ENCODE results near the gene PAX8. TPM values are rescaled to one million over a fixed set of nuclear protein-coding genes. Genes with fewer than 3 reads are reported as not detected.
A peak's percentile ranks its signal among the peaks of the same experiment; 100 is the strongest.

Gene PAX8
- total and polyA plus RNA-seq, 3 experiments from 2014 or later, result 0.97 to 2.3 (median 2.3) TPM

DNA sequence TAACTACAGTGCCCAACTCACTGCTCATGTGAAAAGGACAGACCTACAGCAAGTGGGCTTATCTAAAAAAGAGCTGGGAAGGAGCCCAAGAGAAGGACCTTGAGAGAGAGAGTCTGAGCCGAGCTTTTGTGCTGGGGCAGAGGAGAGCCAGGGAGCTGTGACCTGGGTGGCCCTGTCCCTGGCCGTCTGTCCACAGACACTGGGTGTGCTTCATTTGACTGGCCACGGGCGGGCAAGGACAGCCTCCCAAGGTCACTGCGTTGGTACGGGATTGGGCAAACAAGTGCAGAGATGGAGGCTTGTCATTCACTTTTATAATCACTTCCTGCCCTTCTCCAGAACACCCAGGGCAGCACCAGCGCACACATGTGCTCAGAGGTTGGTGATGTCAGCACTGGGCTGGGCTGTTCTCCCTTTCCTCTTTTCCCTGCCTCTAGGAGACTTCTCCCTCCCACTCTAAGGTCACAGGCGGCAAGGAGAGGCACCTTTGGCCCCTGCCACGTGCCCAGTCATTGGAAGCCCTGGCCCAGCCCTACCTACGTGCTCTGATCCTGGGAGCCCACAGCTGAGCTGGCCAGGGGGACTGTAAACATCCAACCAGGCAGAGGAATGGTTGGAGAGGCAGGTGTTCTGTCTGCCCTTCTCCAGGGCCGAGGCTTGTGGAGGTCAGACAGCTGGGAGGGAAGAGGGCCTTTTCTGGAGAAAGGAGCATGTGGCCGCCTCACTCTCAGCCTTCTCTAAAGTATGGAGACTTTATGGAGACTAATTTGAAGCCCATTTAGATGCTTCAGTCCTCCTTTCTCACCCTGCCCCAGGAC is 111.4 kb downstream of the PAX8 start:
- peak overlapping the region; percentile 57 for H3K4me3 ChIP-seq (ENCODE audit: low read length)
- no peaks in the 10 kb centered on the region for H3K27me3 Mint-ChIP-seq
- DNase-seq, result peak in 2 of 5 donors; percentile 50 to 58
- H3K9me3 ChIP-seq (ENCODE audit: low read length), result no peaks in the 10 kb centered on the region
- H3K9me3 Mint-ChIP-seq, result no peaks in the 10 kb centered on the region
- CTCF ChIA-PET, result interaction anchor here (0.8 to 3.1 kb wide), 4 partner anchors 10 to 32 kb away, joined by 3 to 22 read pairs (median 8); no protein-coding TSS in a partner anchor
- peak overlapping the region; percentile 1 to 75 (median 63) for H3K4me3 Mint-ChIP-seq
- H3K27me3 ChIP-seq (ENCODE audit: insufficient read depth, low read length, poor library complexity, severe bottlenecking), result no peaks in the 10 kb centered on the region
- no peaks in the 10 kb centered on the region for H3K36me3 ChIP-seq (ENCODE audit: insufficient read depth, low read length)
- no peaks in the 10 kb centered on the region for H3K36me3 Mint-ChIP-seq
- H3K4me1 ChIP-seq (ENCODE audit: insufficient read depth, low read length), result peaks cover 65% of the 10 kb centered on the region
- POLR2A ChIA-PET, result interaction anchor here (2.8 kb wide), 1 partner anchor 11 kb away, joined by 13 read pairs; no protein-coding TSS in a partner anchor
- peaks cover 56 to 76% (median 74%) of the 10 kb centered on the region in 3 donors for H3K4me1 Mint-ChIP-seq
- H3K27ac Mint-ChIP-seq, result peak overlapping the region; percentile 79 to 98 (median 92)
- no peak overlapping the region for H3K27ac ChIP-seq (ENCODE audit: low read depth, low read length)

DNA sequence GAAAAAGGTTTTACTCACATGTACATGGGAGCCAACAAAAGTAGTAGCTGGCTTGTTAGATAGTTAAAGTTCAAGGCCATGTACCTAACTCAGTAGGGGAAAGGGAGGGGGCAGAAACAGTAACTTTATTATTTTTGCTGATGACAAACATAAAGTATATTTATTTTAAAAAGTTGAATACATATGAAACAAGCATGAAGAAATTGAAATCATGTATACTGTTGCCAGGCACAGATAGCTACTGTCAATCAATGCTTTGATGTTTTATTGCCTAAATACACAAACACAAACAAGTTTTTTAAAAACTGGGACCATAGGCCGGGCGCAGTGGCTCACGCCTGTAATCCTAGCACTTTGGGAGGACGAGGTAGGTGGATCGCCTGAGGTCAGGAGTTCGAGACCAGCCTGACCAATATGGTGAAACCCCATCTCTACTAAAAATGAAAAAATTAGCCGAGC is 112.5 kb downstream of the PAX8 start:
- H3K36me3 ChIP-seq (ENCODE audit: insufficient read depth, low read length), result no peaks in the 10 kb centered on the region
- no peaks in the 10 kb centered on the region for H3K27me3 ChIP-seq (ENCODE audit: insufficient read depth, low read length, poor library complexity, severe bottlenecking)
- DNase-seq, result no peak
- Mint-ChIP-seq H3K9me3 (no peaks in the 10 kb centered on the region), H3K27ac (peak overlapping the region in 7 of 8 donors; percentile 7 to 86 (median 70)), H3K36me3 (no peaks in the 10 kb centered on the region), H3K4me3 (peak overlapping the region in 1 of 7 donors; percentile 56), H3K27me3 (no peaks in the 10 kb centered on the region), H3K4me1 (peaks cover 48 to 67% (median 66%) of the 10 kb centered on the region in 3 donors)
- no peak overlapping the region for H3K4me3 ChIP-seq (ENCODE audit: low read length)
- no peak overlapping the region for H3K27ac ChIP-seq (ENCODE audit: low read depth, low read length)
- ChIA-PET CTCF (interaction anchor here (2.0 to 4.7 kb wide), 3 partner anchors 15 to 33 kb away, joined by 5 to 32 read pairs (median 10); no protein-coding TSS in a partner anchor), POLR2A (interaction anchor here (2.8 kb wide), 1 partner anchor 9 kb away, joined by 13 read pairs; no protein-coding TSS in a partner anchor)
- no peaks in the 10 kb centered on the region for H3K9me3 ChIP-seq (ENCODE audit: low read length)
- peaks cover 54% of the 10 kb centered on the region for H3K4me1 ChIP-seq (ENCODE audit: insufficient read depth, low read length)

Other genes starting within 250 kb of the PAX8 start
- gene IL36B, start 226.1 kb downstream of the PAX8 start, total RNA-seq, result not detected
- not detected for gene IL36B, start 226.1 kb downstream of the PAX8 start, polyA plus RNA-seq
- gene IL36RN, start 219.7 kb downstream of the PAX8 start, total RNA-seq, result not detected
- gene IL36RN, start 219.7 kb downstream of the PAX8 start, polyA plus RNA-seq, result not detected
- gene IL1F10, start 211.0 kb downstream of the PAX8 start, total RNA-seq, result not detected
- not detected for gene IL1F10, start 211.0 kb downstream of the PAX8 start, polyA plus RNA-seq
- 1 to 10 TPM; 1.2 to 2.3 TPM for gene IL1RN, start 151.3 kb downstream of the PAX8 start, total RNA-seq
- gene IL1RN, start 151.3 kb downstream of the PAX8 start, polyA plus RNA-seq, result not detected
- 100 to 1,000 TPM; 192 to 193 TPM for gene PSD4, start 105.0 kb downstream of the PAX8 start, total RNA-seq
- gene PSD4, start 105.0 kb downstream of the PAX8 start, polyA plus RNA-seq, result 42.1 TPM
- gene ZNG1B, start 158.8 kb upstream of the PAX8 start, total RNA-seq, result 10 to 100 TPM; 34.6 to 40.5 TPM
- 28.8 TPM for gene ZNG1B, start 158.8 kb upstream of the PAX8 start, polyA plus RNA-seq
- gene FOXD4L1, start 219.7 kb upstream of the PAX8 start, total RNA-seq, result under 1 TPM; 0.15 to 0.18 TPM
- gene FOXD4L1, start 219.7 kb upstream of the PAX8 start, polyA plus RNA-seq, result not detected